Measurements from ENCODE around the gene FHL3.
A peak's percentile ranks its signal among the peaks of the same experiment; 100 is the strongest.

The FHL3 gene, protein sequence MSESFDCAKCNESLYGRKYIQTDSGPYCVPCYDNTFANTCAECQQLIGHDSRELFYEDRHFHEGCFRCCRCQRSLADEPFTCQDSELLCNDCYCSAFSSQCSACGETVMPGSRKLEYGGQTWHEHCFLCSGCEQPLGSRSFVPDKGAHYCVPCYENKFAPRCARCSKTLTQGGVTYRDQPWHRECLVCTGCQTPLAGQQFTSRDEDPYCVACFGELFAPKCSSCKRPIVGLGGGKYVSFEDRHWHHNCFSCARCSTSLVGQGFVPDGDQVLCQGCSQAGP

DNA sequence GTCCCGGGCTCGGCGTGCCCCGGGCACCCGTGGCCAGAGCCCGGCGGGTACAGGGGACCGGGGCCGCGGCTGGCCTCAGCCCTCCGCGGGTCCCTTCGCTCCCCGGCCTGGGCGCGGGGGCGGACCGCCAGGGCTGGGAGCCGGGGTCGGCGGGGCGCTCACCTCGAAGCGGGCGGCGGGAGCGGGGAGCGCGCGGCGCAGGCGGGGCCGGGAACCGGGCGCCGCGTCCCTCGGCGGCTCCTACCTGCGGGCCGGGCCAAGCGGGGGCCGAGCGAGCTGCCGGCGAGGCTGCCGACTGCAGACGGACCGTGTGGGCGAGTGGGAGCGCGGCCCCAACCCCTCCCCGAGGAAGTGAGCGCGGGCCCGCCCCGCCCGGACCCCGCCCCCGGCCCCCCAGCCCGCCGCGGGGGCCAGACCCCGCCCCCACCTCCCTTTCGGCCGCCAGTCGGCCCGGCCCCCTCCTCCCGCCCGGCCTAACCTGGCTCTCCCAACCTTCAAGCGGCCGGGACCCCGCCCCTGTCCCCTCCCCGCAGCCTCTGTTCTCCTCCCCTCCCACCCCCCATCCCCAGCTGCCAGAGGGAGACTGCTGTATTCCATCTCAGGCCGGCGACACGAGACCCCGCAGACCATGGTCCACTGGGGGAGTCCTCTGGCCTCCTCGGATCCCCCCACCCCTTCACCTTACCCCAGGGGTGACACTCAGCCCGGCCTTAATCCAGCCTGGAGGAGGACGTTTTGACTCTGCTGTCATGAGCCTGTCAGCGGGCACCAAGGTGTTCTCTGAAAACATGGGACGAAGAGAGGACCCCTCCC lies at the start of gene FHL3:
Gene FHL3, minus strand, starts transcription at position 320 of the 813 bp plus-strand sequence. CDS start 6,102 bp downstream, outside the sequence.
- no peak for DNase-seq

DNA sequence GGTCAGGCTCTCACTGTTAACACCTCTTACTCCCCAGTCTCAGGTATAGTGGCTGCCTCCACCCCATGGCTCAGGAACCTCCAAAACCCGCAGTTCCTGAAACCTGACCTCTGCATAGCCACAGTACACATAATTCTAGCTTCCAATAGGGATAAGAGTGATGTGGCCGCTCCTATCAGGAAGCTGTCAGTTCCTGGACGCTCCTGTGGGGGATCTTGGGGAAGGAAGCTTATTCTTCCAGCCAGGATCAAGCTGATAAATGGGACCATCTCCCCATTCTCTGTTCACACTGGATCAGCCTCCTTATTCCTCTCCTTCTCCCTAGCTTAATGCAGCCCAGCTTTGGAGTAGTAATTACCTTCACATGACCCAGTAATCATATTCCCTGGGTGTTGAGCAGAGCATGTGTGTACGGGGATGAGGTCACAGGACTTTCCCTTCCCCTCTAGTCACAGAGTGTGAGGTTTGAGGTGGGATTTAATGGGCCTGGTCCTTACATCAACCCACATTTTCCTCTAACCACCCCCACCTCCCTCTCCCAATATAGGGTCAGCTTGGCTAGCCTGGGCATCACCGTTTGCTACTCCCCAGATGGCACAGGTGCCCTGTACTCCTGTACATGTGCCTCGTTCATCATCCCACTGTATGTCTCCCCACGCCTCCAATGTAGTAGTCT lies 48.2 kb upstream of the FHL3 start:
- no peak for DNase-seq

DNA sequence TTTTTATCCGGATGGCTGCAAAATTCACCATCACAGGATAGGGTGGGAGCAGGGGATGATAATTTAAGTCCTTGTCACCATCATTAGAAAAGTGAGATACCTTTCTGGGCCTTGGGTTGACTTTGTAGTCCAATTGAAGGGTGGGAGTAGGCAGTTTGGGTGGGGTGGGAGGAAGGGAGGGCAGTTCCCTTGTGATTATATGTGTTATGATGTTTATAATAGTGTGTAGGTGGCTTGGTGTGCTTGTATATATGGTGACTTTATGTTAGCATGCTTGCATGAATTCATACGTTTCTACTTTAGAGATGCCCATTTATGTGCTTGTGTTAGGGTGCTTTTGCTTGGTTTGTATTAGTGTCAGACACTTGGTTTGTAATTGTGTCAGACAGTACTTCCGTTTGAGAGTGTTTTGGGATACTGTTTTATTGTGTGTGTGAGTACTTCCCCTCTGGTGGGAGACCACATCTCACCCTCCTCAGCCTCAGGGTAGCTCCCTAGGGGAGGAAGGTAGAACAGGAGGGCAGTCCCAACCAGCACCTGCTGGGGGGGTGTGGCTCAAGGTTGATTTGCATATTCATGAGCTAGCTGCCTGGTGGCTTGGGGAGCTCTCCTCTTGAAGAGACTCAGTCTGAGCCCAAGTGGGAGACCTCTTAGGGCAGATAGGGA lies 47.6 kb upstream of the FHL3 start:
- DNase-seq = no peak

DNA sequence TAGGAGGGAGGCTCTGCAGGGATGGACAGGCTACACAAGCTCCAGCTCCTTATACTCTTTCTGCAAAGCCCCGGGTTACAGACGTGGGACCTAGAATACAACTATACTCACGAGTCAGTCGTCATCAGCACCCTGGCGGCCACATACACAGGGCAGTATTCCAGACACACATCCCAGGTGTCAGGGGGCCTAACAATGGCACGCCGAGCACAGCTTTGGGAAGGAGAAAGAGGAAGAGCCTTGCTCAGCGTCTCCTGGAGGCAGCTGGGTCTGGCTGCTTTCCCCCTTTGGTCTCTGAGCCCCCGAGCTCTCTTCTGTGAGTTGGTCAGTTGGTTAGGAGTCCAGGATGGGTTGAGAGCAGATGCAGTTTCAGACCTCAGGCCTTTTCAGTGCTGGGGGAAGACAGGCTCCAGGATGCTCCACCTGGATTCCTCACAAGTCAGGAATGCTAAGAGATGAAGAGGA lies 45.8 kb upstream of the FHL3 start:
- DNase-seq = no peak

DNA sequence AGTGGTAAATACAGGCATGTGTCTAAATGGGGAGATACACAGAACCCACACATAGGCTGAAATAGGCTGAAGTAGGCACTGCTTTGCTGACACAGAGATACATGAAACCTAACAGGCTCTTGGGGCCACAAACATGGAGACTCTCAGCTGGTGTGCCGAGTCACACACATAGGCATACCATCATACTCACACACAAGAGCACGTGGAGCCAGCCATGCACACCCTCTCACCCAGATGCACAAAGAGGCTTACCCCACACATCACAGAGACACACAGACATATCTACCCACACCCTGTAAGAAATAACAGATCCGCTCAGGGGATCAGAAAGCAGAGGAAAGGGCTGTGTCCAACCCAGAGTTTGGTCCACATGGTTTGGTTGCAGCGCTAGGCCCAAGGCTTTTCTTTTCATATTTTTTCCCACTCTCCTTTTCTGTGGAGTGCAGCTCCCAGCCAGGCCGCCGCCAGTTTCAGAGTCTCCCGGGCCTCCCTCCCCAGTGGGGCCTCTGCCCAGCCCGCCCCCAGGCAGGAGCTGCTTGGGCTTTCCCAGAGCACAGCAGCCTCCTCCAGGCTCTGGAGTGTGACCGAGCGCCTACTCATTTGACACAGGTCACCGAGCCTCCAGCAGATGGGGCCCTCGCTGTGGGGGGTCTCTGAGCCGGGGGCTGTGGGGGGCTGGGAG lies 45.2 kb upstream of the FHL3 start:
- DNase-seq = no peak

DNA sequence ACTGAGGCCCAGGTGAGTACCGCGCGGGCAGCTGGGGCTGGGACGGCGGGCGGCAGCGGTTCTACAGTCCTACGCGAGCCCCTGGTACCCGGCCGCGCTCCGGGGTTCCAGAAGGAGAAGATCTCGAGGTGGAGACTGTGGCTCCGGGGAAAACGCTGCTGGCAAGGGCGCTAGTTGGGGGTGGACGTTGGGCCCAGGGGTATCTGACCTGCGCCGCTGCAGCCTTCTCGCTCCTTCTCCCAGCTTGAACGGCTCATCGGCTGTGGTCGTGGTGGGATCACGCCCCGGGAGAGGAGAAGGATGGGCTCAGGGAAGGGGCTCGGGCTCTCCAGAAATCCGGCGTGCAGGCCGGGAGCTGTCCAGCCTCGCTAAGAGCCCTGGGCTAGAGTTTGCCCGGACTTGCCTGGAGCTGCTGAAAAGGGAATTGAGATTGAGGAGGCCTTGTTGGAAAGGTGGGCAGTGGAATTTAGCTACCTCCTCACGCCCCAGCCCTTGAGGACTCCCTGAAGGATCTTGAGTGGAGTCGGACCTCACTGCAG lies 42.4 kb upstream of the FHL3 start:
- no peak for DNase-seq

DNA sequence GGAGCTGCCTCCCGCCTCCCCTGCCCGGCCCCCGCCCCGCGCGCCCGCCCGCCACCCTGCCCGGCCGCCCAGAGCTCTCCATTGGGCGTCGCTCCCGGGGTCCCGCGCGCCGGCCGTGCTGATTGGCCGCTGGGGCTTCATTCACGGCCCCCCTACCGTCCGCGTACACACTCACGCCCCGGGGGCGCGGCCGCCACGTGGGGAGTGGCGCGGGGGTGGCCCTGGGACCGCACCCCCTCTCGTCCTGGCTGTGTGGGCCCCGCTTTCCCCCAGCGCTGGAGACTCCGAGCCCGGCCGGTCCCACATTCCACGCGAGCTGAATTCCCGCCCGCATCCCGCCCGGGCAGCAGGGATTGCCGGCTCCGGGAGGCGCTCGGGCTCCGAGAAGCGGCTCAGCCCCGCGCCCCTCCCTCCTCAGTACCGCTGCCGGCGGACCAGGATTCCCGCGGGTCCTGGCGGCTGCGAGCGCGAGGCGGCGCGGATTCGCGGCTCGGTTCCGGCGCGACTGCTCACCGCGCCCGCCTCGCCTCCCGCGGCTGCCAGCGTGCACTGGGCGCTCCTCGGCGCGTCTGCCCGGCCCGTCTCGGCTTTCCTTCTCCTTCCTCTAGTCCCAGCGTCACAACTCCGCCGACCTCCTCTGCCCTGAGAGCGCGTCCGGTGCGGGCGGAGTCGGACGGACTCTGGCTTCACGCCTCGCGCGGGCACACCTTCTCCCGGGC lies 41.7 kb upstream of the FHL3 start:
- DNase-seq = peak; percentile 19

DNA sequence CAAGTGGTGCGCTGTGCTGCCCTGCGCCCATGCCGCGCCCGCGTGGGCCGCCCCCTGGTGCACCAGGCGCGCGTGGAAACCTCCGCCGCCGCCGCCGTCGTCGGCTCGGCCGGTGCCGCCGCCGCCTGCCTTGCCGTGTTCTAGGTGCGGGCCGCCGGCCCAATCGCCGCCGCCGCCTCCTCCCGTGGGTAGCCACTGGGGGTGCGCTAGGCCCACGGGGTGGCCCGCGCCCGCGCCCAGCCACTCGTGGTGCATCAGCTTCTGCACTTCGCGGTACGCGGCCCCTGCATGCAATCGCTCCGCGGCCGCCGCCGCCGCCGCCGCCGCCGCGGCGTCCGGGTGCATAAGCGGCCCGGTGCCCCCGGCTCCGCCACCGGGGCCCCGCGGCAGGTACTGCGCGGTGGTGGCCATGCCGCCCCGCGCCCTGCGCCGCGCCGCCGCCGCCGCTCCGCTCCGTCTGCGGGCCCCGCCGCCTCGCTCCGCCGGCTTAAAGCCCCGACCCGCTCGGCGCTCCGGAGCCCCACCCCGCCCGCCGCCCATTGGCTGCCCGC lies 41.1 kb upstream of the FHL3 start, which contains the start of gene POU3F1:
Gene POU3F1, minus strand, starts transcription at position 461 of the 551 bp plus-strand sequence. Its CDS starts 50 bp downstream, at position 411.
- DNase-seq = no peak

DNA sequence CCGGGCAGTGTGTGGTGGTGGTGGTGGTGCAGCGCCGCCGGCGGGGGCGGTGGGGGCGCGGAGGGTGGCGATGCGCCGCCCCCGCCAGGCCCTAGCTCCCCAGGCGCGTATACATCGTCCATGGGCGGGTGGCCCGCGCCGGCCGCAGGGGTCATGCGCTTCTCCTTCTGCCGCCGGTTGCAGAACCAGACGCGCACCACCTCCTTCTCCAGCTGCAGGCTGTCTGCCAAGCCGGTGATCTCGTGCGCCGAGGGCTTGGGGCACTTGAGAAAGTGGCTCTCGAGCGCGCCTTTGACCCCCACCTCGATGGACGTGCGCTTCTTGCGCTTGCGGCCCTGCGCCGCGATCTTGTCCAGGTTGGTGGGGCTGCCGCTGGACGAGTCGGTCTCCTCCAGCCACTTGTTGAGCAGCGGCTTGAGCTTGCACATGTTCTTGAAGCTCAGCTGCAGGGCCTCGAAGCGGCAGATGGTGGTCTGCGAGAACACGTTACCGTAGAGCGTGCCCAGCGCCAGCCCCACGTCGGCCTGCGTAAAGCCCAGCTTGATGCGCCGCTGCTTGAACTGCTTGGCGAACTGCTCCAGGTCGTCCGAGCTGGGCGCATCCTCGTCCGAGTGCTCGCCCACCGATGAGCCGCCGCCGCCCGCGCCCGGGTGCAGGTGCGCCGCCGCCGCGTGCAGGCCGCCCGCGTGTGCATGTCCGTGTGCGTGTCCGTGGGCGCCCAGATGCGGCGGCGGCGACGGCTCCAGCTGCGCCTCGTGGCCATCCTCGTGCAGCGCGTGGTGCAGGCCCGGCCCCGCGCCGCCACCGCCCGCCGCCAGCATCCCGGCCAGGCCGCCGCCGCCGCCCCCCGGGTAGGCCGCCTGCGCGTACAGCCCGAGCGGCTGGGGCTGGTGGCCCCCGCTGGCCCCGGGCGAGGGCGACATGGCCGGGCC lies 40.4 kb upstream of the FHL3 start:
- DNase-seq = no peak

DNA sequence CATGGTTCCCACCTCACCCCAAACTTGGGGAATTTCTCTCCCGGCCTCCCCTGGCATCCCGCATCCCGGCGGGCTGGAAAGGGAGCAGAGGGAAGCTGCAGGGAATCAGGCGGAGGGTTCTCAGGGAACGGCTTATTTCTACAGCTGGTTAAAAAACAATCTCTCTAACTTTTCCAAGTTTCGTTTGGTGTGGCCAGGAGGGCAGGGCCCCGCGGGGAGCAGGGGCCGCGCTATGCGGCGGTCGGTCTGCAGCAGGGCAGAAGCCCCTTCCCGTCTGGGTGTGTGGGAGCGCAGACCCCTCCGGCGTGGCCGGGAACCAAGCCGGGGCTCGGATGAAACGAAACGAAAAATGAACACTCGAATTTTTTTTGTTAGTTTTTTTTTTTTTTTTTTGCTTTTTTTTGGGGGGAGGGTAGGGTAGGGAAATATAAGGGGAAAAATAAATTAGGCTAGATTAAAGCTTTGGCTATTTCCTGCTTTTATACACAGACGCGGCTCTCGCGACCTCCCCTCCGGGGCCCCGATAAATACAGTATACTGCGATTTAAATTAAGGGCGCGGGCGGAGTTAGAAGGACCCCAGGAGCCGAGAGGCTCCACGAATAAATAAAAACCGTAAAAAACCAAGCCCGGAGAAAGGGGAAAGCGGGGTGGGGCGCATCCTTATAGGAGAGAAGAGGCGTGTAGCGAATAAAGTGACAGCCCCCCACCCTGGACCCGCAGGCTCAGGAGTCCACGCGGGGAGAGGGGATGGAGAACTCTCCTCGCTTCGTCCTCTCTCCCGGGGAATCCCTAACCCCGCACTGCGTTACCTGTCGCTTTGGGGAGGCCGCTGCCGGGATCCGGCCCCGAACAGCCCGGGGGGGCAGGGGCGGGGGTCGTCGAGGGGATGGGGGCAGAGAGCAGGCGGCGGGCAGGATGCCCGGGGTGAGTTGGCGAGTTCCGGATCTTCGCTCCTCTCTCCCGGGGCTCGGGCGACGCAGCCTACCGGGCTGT lies 39.2 kb upstream of the FHL3 start:
- no peak for DNase-seq

DNA sequence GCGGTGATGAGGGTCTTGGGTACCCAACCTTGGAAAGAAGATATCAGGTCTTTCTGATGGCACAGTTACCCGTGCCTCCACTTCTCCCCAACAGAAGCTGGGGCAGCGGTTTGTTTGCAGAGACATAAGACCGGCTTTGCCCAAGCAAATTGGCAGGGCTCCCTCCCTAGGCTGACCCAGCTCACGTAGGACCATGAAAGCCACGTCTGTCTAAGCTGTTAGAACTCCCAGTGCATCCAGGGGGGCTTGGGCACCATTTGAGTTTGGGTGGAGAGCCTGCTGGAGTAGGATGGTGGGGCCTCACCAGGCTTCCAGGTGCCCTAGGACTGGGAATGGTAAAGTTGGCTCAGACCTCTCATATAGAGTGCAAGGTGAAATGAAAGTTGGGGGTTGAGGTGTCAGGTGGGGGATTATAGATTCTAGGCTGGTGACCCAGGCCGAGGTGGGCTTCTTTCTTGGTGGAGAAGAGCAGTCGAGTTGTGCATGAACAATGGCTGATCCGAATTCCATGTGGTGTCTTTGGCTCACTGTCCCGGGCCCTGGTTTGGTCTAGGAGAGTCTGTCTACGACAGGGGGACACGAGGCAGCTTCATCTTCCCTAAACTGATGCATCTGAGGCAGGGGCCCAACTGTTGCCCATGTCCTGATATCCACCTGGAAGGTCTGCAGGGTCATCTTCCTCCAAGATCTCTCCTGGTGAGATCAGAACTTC lies 37.9 kb upstream of the FHL3 start:
- no peak for DNase-seq

DNA sequence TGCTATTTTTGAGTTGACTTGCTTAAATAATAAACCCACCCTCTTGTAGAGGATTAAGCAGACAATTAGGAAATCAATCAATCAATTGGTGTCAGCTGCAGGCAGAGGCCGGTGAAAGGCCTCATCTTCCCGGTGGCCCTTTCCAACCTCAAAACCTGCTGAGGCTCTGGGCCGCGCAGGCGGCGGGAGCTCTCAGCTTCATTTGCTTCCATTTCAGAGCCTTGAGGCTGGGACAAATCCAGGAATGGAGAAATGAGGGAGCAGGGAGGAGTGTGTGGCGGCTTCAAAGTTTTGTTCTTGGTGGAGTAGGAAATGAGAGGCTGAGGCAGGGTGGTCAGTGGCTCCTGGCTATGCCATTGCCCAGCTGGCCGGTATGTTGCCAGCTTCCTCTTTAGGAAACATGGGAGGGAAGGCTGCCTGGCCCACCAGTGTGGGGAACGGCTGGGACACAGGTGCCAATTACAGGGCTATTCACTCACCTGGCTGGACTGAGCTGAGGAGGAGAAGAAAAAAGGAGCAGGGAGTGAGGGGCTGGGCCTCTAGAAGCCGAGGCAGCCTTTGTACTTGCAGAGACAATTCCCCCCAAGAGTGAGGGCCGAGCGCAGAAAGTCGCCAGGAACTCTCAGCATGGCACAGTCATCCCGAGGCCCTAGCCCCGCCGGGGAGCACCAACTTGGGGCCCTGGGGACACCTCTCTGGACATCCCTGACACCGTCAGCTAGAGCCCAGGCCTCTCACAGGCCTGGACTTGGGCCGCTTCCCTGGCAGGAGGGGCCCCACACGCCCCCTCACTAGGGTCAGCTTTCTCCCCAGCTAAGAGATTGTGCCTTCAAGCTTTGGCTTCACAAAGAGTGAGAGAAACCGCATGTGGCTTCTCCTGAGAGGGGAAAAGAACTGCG lies 36.9 kb upstream of the FHL3 start:
- DNase-seq = no peak

DNA sequence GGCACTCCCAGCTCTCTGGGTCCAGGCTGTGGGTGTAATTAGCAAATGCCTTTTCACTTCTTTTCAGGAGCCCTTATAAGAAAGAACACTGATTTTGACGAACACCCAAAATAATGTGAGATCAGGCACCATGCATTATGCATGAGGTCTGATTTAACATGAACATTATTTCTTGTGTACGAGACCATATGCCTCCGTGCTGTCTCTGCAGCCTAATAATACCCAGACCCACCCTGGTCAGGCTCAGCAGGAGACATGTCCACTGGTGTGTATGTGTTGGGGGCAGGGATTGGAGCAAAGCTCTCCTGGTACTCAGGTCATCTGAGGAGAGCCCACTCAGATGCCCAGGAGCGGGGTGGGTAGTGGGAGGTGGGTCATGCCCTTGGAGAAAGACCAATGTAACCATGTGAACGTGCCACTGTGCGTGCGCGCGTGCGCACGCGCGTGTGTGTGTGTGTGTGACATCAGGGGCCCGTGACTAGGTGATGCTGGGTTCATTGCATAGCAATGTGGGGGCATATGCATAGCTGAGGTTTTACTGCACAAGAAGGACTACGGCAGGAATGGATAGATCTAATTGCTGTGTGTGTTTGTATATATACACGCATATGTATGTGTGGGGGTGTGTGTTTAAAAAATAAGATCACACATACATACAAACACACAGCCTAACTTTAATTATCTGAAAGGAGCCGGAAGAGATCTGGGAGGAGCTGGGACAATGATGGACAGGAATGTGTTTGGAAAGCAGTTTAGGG lies 34.2 kb upstream of the FHL3 start:
- no peak for DNase-seq

DNA sequence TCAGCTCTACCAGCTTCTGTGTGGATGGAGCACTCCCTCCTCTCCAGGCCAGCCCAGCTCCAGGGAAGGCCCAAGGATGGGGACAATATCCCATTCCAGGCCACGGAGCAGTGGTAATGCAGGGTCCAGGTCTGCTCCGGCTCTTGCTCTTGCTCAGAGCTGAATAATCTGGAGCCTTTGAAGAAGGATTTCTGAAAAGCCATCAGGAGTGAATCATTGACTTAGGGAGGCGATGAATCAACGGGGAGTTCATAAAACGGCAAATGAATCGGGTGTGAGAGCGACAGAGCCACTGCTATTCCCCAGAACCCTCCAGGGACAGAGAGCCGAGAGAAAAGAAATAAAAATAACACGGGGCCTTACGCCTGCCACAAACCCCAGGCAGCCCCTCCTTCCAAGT lies 33.5 kb upstream of the FHL3 start:
- no peak for DNase-seq

DNA sequence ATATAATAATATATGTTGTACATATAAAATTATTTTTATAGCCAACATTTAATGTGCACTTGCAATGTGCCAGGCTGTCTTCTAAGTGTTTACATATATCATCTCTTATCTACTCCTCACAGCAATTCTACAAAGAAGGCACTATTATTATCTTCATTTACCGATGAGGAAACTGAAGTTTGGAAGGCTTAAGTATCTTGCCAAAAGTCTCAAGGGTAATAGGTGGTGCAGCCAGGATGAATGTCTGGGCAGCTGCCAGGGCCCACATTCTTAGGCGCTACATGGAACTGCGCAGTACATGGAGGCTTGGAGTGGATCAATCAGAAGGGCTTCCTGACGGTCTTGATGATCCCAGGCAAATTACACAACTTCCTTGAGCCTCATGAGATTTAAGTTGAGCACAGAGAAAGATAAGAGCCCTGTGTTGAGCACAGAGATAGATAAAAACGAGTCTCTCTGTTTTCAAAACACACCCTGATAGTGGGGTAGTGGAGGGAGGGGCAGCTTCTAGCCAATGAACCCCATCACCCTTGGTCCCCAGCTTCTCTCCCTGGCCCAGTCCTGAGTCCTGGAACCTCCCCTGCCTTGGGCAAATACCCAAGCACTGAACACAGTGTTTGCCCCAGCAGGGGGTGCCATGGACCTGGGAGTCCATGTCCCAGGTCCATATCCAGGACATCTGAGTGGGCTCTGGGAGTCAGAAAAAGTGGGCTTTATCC lies 32.1 kb upstream of the FHL3 start:
- no peak for DNase-seq

Measured in NCI-H2081 treated with DMSO at 0.1 percent for 48 hours (cell line).